SK-N-SH treated with all-trans-retinoic acid at 6 μM for 48 hours (cell line): ENCODE data around the gene IFT25.

Source experiments
- ATAC-seq: fragments of 200-7000 bp; cut with Tn5 transposase; 3 replicates; pipeline ENCODE4 v1.9.1; 2020; ENCODE audit warnings: mild to moderate bottlenecking, moderate library complexity
- ARNTL ChIP-seq: fragments of 450-650 bp; formaldehyde crosslinking; IDR thresholded peaks from 2 replicates; pipeline ENCODE4 v1.5.0; 2020; ENCODE audit warnings: low read depth, mild to moderate bottlenecking, moderate library complexity, borderline replicate concordance
- BACH2 ChIP-seq: fragments of 250-450 bp; sonication (Bioruptor Pico); IDR thresholded peaks from 2 replicates; pipeline ENCODE4 v1.9.0; 2021; ENCODE audit warnings: mild to moderate bottlenecking, borderline replicate concordance
- CSDC2 ChIP-seq: fragments of 250-450 bp; sonication (Bioruptor Pico); IDR thresholded peaks from 2 replicates; pipeline ENCODE4 v1.5.0; 2020; ENCODE audit warnings: mild to moderate bottlenecking, moderate library complexity
- CSRNP3 ChIP-seq: fragments of 250-450 bp; sonication (Bioruptor Pico); IDR thresholded peaks from 2 replicates; pipeline ENCODE4 v1.5.1; 2021; ENCODE audit warnings: mild to moderate bottlenecking, moderate library complexity
- ESRRG ChIP-seq: fragments of 250-450 bp; sonication (Bioruptor Pico); IDR thresholded peaks from 2 replicates; pipeline ENCODE4 v1.6.1; 2021; ENCODE audit warnings: mild to moderate bottlenecking
- GLIS3 ChIP-seq: fragments of 250-450 bp; sonication (Bioruptor Pico); IDR thresholded peaks from 2 replicates; pipeline ENCODE4 v1.5.0; 2020; ENCODE audit warnings: mild to moderate bottlenecking, moderate library complexity
- ISL1 ChIP-seq: fragments of 250-450 bp; sonication (Bioruptor Pico); IDR thresholded peaks from 2 replicates; pipeline ENCODE4 v2.1.2; 2022; ENCODE audit warnings: mild to moderate bottlenecking, moderate library complexity
- OSR1 ChIP-seq: fragments of 250-450 bp; sonication (Bioruptor Pico); IDR thresholded peaks from 2 replicates; pipeline ENCODE4 v1.8.0; 2022; ENCODE audit warnings: moderate library complexity, mild to moderate bottlenecking, inconsistent platforms
- PATZ1 ChIP-seq: fragments of 250-450 bp; sonication (Bioruptor Pico); IDR thresholded peaks from 2 replicates; pipeline ENCODE4 v1.8.0; 2020; ENCODE audit warnings: mild to moderate bottlenecking, moderate library complexity, borderline replicate concordance
- POU6F1 ChIP-seq: fragments of 250-450 bp; sonication (Bioruptor Pico); IDR thresholded peaks from 2 replicates; pipeline ENCODE4 v1.8.0; 2021; ENCODE audit warnings: low read depth, mild to moderate bottlenecking, moderate library complexity, borderline replicate concordance
- RARB ChIP-seq: fragments of 250-450 bp; sonication (Bioruptor Pico); IDR thresholded peaks from 2 replicates; pipeline ENCODE4 v1.8.0; 2021; ENCODE audit warnings: mild to moderate bottlenecking, moderate library complexity
- SNAI2 ChIP-seq: fragments of 250-450 bp; sonication (Bioruptor Pico); IDR thresholded peaks from 2 replicates; pipeline ENCODE4 v1.5.0; 2020; ENCODE audit warnings: mild to moderate bottlenecking, moderate library complexity
- TCF4 ChIP-seq: fragments of 250-450 bp; sonication (Bioruptor Pico); IDR thresholded peaks from 2 replicates; pipeline ENCODE4 v1.8.0; 2021; ENCODE audit warnings: mild to moderate bottlenecking, moderate library complexity, borderline replicate concordance
- TOX ChIP-seq: fragments of 250-450 bp; sonication (Bioruptor Pico); IDR thresholded peaks from 2 replicates; pipeline ENCODE4 v1.8.0; 2021; ENCODE audit warnings: mild to moderate bottlenecking, moderate library complexity, borderline replicate concordance
- TSHZ2 ChIP-seq: fragments of 250-450 bp; sonication (Bioruptor Pico); IDR thresholded peaks from 2 replicates; pipeline ENCODE4 v1.5.0; 2020; ENCODE audit warnings: mild to moderate bottlenecking, moderate library complexity
- ZC3H10 ChIP-seq: fragments of 250-450 bp; sonication (Bioruptor Pico); IDR thresholded peaks from 2 replicates; pipeline ENCODE4 v1.5.1; 2021; ENCODE audit warnings: mild to moderate bottlenecking, moderate library complexity
- ZFP30 ChIP-seq: fragments of 450-650 bp; formaldehyde crosslinking; IDR thresholded peaks from 2 replicates; pipeline ENCODE4 v1.5.0; 2022; ENCODE audit warnings: mild to moderate bottlenecking, moderate library complexity
- ZNF565 ChIP-seq: fragments of 450-650 bp; formaldehyde crosslinking; conservative IDR thresholded peaks from 2 replicates; pipeline ENCODE4 v1.5.0; 2020; ENCODE audit warnings: low read depth, mild to moderate bottlenecking, moderate library complexity
- ZNF70 ChIP-seq: fragments of 450-650 bp; formaldehyde crosslinking; IDR thresholded peaks from 2 replicates; pipeline ENCODE4 v1.5.0; 2020; ENCODE audit warnings: mild to moderate bottlenecking, moderate library complexity
- ZNF8 ChIP-seq: fragments of 450-650 bp; formaldehyde crosslinking; IDR thresholded peaks from 2 replicates; pipeline ENCODE4 v1.5.0; 2020; ENCODE audit warnings: mild to moderate bottlenecking, moderate library complexity
- TF ChIP-seq, protein P1 (sequence below): fragments of 250-450 bp; sonication (Bioruptor Pico); IDR thresholded peaks from 2 replicates; pipeline ENCODE4 v1.5.1; 2020; ENCODE audit warnings: low read depth, mild to moderate bottlenecking, moderate library complexity

IFT25 gene

GRCh38 chr1:53919675-53920066, 25.8 kb downstream of the IFT25 start:
- TF ChIP-seq ZNF70 (CRISPR knock-in tag) (no peak), TCF4 (CRISPR knock-in tag) (no peak), ZFP30 (CRISPR knock-in tag) (no peak), CSDC2 (CRISPR knock-in tag) (no peak), ESRRG (CRISPR knock-in tag) (no peak), PATZ1 (CRISPR knock-in tag) (no peak), POU6F1 (CRISPR knock-in tag) (no peak), TSHZ2 (CRISPR knock-in tag) (no peak), ZNF565 (CRISPR knock-in tag) (no peak), TOX (no peak), OSR1 (no peak), SNAI2 (CRISPR knock-in tag) (no peak), ZC3H10 (CRISPR knock-in tag) (no peak), RARB (CRISPR knock-in tag) (no peak), ARNTL (CRISPR knock-in tag) (no peak), ISL1 (CRISPR knock-in tag) (no peak), GLIS3 (CRISPR knock-in tag) (no peak), BACH2 (CRISPR knock-in tag) (no peak), ZNF8 (CRISPR knock-in tag) (no peak)
- TF ChIP-seq, protein P1, sequence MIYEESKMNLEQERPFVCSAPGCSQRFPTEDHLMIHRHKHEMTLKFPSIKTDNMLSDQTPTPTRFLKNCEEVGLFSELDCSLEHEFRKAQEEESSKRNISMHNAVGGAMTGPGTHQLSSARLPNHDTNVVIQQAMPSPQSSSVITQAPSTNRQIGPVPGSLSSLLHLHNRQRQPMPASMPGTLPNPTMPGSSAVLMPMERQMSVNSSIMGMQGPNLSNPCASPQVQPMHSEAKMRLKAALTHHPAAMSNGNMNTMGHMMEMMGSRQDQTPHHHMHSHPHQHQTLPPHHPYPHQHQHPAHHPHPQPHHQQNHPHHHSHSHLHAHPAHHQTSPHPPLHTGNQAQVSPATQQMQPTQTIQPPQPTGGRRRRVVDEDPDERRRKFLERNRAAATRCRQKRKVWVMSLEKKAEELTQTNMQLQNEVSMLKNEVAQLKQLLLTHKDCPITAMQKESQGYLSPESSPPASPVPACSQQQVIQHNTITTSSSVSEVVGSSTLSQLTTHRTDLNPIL (CRISPR knock-in tag): no peak
- no peak for ATAC-seq

GRCh38 chr1:53918343-53918742, 27.2 kb downstream of the IFT25 start:
- TF ChIP-seq TCF4 (CRISPR knock-in tag) (no peak), OSR1 (no peak), GLIS3 (CRISPR knock-in tag) (no peak), BACH2 (CRISPR knock-in tag) (no peak), ZC3H10 (CRISPR knock-in tag) (no peak), ISL1 (CRISPR knock-in tag) (no peak), SNAI2 (CRISPR knock-in tag) (no peak), PATZ1 (CRISPR knock-in tag) (no peak), RARB (CRISPR knock-in tag) (no peak), ZNF565 (CRISPR knock-in tag) (no peak), ZNF8 (CRISPR knock-in tag) (no peak), CSRNP3 (CRISPR knock-in tag) (no peak), TSHZ2 (CRISPR knock-in tag) (no peak)
- TF ChIP-seq, protein P1 (CRISPR knock-in tag): no peak
- no peak for ATAC-seq
